ENCODE data around the gene TBCCD1.
A peak's percentile ranks its signal among the peaks of the same experiment; 100 is the strongest.

TBCCD1 gene

GRCh38 chr3:186524616-186525015 is 42.5 kb downstream of the TBCCD1 start:
- no peak overlapping the region for H2AFZ ChIP-seq (ENCODE audit: low read length)
- H3K79me2 ChIP-seq (ENCODE audit: insufficient read depth, low read length) = no peaks in the 10 kb centered on the region
- peak overlapping the region; percentile 96 for H3K27ac ChIP-seq (ENCODE audit: low read depth, low read length, poor library complexity, severe bottlenecking)
- H3K27me3 ChIP-seq (ENCODE audit: insufficient read depth, low read length) = no peaks in the 10 kb centered on the region
- TF ChIP-seq, protein P1, sequence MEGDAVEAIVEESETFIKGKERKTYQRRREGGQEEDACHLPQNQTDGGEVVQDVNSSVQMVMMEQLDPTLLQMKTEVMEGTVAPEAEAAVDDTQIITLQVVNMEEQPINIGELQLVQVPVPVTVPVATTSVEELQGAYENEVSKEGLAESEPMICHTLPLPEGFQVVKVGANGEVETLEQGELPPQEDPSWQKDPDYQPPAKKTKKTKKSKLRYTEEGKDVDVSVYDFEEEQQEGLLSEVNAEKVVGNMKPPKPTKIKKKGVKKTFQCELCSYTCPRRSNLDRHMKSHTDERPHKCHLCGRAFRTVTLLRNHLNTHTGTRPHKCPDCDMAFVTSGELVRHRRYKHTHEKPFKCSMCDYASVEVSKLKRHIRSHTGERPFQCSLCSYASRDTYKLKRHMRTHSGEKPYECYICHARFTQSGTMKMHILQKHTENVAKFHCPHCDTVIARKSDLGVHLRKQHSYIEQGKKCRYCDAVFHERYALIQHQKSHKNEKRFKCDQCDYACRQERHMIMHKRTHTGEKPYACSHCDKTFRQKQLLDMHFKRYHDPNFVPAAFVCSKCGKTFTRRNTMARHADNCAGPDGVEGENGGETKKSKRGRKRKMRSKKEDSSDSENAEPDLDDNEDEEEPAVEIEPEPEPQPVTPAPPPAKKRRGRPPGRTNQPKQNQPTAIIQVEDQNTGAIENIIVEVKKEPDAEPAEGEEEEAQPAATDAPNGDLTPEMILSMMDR (IDR thresholded peaks at IDR 0.05; ENCODE audit: low read length) = no peak
- TF ChIP-seq EZH2 (IDR thresholded peaks at IDR 0.05; ENCODE audit: borderline replicate concordance, low read length) = no peak
- peak overlapping the region; percentile 64 for H3K9ac ChIP-seq (ENCODE audit: low read length)
- no peaks in the 10 kb centered on the region for H3K9me3 ChIP-seq (ENCODE audit: low read length)
- H3K36me3 ChIP-seq (ENCODE audit: insufficient read depth, low read length) = no peaks in the 10 kb centered on the region
- 0 out of 2 replicates have a peak, but pooled peaks cover 9% of the 10 kb centered on the region for H3F3A ChIP-seq (ENCODE audit: insufficient read depth, low read length)
- H4K20me1 ChIP-seq (ENCODE audit: insufficient read depth, low read length) = no peaks in the 10 kb centered on the region
- H3K9me2 ChIP-seq (ENCODE audit: low read depth, low read length) = no peaks in the 10 kb centered on the region
- H3K4me3 ChIP-seq (ENCODE audit: low read depth, low read length, poor library complexity, severe bottlenecking) = no peak overlapping the region
- H3K4me2 ChIP-seq (ENCODE audit: low read length) = peak overlapping the region; percentile 63
- peaks cover 69% of the 10 kb centered on the region for H3K4me1 ChIP-seq (ENCODE audit: insufficient read depth, low read length, severe bottlenecking)

DNA sequence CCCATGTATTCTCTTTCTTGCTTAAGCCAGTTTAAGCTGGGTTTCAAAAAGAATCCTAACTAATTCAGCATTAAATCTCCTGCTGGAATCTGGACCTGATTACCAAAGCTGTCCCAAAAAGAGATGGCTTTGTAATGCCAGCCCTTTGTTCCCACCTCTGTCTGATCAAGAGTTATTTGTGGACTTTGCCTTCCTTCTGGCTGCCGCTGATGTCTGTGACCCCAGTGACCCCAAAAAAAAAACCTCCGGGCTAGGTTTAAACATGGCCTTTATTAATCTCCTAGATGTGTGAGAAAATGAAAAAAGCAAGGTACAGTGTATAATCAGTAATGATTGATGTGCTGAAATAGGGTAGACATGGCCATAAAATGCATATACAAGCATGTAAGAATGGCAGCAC is 43.7 kb downstream of the TBCCD1 start:
- Histone ChIP-seq H3K9me2 (ENCODE audit: low read depth, low read length) (no peaks in the 10 kb centered on the region), H3K9ac (ENCODE audit: low read length) (no peak overlapping the region), H3K4me3 (ENCODE audit: low read depth, low read length, poor library complexity, severe bottlenecking) (no peak overlapping the region), H3K36me3 (ENCODE audit: insufficient read depth, low read length) (no peaks in the 10 kb centered on the region), H3F3A (ENCODE audit: insufficient read depth, low read length) (0 out of 2 replicates have a peak, but pooled peaks cover 12% of the 10 kb centered on the region), H3K27me3 (ENCODE audit: insufficient read depth, low read length) (no peaks in the 10 kb centered on the region), H4K20me1 (ENCODE audit: insufficient read depth, low read length) (no peaks in the 10 kb centered on the region), H3K4me1 (ENCODE audit: insufficient read depth, low read length, severe bottlenecking) (peaks cover 70% of the 10 kb centered on the region), H3K9me3 (ENCODE audit: low read length) (no peaks in the 10 kb centered on the region), H2AFZ (ENCODE audit: low read length) (no peak overlapping the region), H3K27ac (ENCODE audit: low read depth, low read length, poor library complexity, severe bottlenecking) (peak overlapping the region; percentile 37), H3K4me2 (ENCODE audit: low read length) (no peak overlapping the region), H3K79me2 (ENCODE audit: insufficient read depth, low read length) (no peaks in the 10 kb centered on the region)
- TF ChIP-seq, protein P1 (IDR thresholded peaks at IDR 0.05; ENCODE audit: low read length) = no peak
- no peak for TF ChIP-seq EZH2 (IDR thresholded peaks at IDR 0.05; ENCODE audit: borderline replicate concordance, low read length)

DNA sequence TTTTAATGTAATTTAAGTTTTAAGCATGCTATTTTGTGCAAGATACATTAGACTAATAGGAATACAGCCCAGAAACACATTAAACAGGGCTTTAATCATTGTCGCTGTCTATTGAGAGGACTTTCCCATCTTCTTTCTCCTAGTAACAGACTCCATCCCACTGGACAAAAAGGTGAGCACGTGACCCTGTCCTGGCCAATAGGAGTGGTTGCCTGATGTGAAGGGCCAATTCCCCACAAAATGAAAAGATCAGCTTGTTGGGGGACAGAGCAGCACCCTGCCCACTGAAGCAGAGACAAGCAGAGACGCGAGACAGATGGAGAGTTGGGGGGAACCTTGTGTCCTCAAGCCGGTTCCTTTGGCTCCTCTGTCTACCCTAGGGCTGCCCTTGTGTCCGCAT is 44.1 kb downstream of the TBCCD1 start:
- no peaks in the 10 kb centered on the region for H3K36me3 ChIP-seq (ENCODE audit: insufficient read depth, low read length)
- no peaks in the 10 kb centered on the region for H3K27me3 ChIP-seq (ENCODE audit: insufficient read depth, low read length)

More for the DNA sequence above, 44.1 kb downstream of the TBCCD1 start:
- Histone ChIP-seq H3K9me2 (ENCODE audit: low read depth, low read length) (no peaks in the 10 kb centered on the region), H3K4me1 (ENCODE audit: insufficient read depth, low read length, severe bottlenecking) (peaks cover 74% of the 10 kb centered on the region), H3K27ac (ENCODE audit: low read depth, low read length, poor library complexity, severe bottlenecking) (peak overlapping the region; percentile 44), H3K9me3 (ENCODE audit: low read length) (no peaks in the 10 kb centered on the region), H3K4me3 (ENCODE audit: low read depth, low read length, poor library complexity, severe bottlenecking) (no peak overlapping the region), H2AFZ (ENCODE audit: low read length) (no peak overlapping the region), H3K4me2 (ENCODE audit: low read length) (no peak overlapping the region), H3K79me2 (ENCODE audit: insufficient read depth, low read length) (no peaks in the 10 kb centered on the region), H3F3A (ENCODE audit: insufficient read depth, low read length) (0 out of 2 replicates have a peak, but pooled peaks cover 12% of the 10 kb centered on the region), H4K20me1 (ENCODE audit: insufficient read depth, low read length) (no peaks in the 10 kb centered on the region), H3K9ac (ENCODE audit: low read length) (no peak overlapping the region)
- no peak for TF ChIP-seq EZH2 (IDR thresholded peaks at IDR 0.05; ENCODE audit: borderline replicate concordance, low read length)
- TF ChIP-seq, protein P1 (IDR thresholded peaks at IDR 0.05; ENCODE audit: low read length) = no peak

All from OCI-LY1 (cell line).